ENCODE results near the gene VPS8.

DNA sequence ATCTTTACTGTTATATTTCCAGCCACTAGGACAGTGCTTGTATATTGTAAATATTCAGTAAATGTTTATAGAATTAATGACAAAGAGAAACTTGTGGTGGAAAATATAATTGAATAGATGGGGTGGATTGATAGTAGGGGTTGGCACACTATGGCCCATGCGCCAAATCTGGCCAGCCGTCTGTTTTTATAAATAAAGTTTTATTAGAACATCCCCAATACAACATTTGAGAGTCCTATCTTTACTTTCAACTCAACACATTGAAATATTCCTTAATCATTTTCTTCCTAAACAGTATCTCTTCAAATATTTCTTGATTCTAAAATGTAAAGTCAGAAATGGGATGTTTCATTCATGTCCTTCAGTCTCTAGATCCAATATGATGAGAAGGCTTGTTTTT lies 45.1 kb downstream of the VPS8 start:
- TF ChIP-seq, protein P1, sequence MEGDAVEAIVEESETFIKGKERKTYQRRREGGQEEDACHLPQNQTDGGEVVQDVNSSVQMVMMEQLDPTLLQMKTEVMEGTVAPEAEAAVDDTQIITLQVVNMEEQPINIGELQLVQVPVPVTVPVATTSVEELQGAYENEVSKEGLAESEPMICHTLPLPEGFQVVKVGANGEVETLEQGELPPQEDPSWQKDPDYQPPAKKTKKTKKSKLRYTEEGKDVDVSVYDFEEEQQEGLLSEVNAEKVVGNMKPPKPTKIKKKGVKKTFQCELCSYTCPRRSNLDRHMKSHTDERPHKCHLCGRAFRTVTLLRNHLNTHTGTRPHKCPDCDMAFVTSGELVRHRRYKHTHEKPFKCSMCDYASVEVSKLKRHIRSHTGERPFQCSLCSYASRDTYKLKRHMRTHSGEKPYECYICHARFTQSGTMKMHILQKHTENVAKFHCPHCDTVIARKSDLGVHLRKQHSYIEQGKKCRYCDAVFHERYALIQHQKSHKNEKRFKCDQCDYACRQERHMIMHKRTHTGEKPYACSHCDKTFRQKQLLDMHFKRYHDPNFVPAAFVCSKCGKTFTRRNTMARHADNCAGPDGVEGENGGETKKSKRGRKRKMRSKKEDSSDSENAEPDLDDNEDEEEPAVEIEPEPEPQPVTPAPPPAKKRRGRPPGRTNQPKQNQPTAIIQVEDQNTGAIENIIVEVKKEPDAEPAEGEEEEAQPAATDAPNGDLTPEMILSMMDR (IDR thresholded peaks at IDR 0.05): no peak
- no peak for TF ChIP-seq POLR2A (IDR thresholded peaks at IDR 0.05)

Data from body of pancreas (tissue), 4 donors.